ENCODE data around the gene RFESD.

DNA sequence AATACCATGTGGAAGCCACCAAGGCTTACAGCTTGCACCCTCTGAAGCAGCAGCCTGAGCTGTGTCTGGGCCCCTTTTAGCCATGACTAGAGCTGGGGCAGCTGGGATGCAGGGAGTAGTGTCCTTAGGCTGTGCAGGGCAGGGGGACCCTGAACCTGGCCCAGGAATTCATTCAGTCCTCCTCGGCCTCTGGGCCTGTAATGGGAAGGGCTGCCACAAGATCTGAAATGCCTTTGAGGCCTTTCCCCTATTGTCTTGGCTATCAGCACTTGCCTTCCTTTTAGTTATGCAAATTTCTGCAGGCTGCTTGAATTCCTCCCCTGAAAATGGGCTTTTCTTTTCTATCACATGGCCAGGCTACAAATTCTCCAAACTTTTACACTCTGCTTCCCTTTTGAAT, 17.6 kb upstream of the RFESD start:
- no peak for TF ChIP-seq POLR2A (IDR thresholded peaks at IDR 0.05)
- TF ChIP-seq, protein P1, sequence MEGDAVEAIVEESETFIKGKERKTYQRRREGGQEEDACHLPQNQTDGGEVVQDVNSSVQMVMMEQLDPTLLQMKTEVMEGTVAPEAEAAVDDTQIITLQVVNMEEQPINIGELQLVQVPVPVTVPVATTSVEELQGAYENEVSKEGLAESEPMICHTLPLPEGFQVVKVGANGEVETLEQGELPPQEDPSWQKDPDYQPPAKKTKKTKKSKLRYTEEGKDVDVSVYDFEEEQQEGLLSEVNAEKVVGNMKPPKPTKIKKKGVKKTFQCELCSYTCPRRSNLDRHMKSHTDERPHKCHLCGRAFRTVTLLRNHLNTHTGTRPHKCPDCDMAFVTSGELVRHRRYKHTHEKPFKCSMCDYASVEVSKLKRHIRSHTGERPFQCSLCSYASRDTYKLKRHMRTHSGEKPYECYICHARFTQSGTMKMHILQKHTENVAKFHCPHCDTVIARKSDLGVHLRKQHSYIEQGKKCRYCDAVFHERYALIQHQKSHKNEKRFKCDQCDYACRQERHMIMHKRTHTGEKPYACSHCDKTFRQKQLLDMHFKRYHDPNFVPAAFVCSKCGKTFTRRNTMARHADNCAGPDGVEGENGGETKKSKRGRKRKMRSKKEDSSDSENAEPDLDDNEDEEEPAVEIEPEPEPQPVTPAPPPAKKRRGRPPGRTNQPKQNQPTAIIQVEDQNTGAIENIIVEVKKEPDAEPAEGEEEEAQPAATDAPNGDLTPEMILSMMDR (IDR thresholded peaks at IDR 0.05): no peak
